Gastrocnemius medialis (tissue), 4 donors: ENCODE data around the gene BORCS8. TPM values are rescaled to one million over a fixed set of nuclear protein-coding genes. Genes with fewer than 3 reads are reported as not detected.

Experiments
- ATAC-seq, 2 donors: fragments of 150-250 bp; one replicate each; pipeline ENCODE4 v1.9.1; 2016
- DNase-seq, 2 donors: peaks; one replicate each; pipeline ENCODE4 v3.0.0-alpha.2; 2019
- H3K27ac ChIP-seq, 4 donors: fragments of 200-600 bp; sonication (generic); 1 replicate in 1 of 4; 2 replicates in 3 of 4; pipeline ENCODE4 v1.5.1; 2016 to 2018; ENCODE audit warnings: mild to moderate bottlenecking in 2 of 4, moderate library complexity in 1 of 4
- H3K27me3 ChIP-seq, 3 donors: fragments of 200-600 bp; sonication (generic) in 2 of 3; 1 replicate in 1 of 3; 2 replicates in 2 of 3; pipeline versions ENCODE4 v1.5.1 to v1.6.0; 2016 to 2019; ENCODE audit warnings: mild to moderate bottlenecking in 1 of 3, moderate library complexity in 1 of 3
- H3K36me3 ChIP-seq, 2 donors: fragments of 200-600 bp; sonication (generic) in 1 of 2; one replicate each; pipeline ENCODE4 v1.5.1; 2017 to 2018
- H3K4me1 ChIP-seq, 2 donors: fragments of 200-600 bp; sonication (generic) in 1 of 2; one replicate each; pipeline ENCODE4 v1.5.1; 2016 to 2017; ENCODE audit warnings: mild to moderate bottlenecking in 2 of 2
- H3K4me3 ChIP-seq, 4 donors: fragments of 200-600 bp; sonication (generic) in 3 of 4; 1 replicate in 1 of 4; 2 replicates in 3 of 4; pipeline ENCODE4 v1.5.1; 2016 to 2019; ENCODE audit warnings: mild to moderate bottlenecking in 2 of 4
- H3K9me3 ChIP-seq, 3 donors: fragments of 200-600 bp; sonication (generic) in 2 of 3; 1 replicate in 1 of 3; 2 replicates in 2 of 3; pipeline ENCODE4 v1.5.1; 2016 to 2019
- POLR2A ChIP-seq, 2 donors: fragments of 450-650 bp; IDR thresholded peaks; one replicate each; pipeline ENCODE4 v1.6.1; 2017; ENCODE audit warnings: antibody characterized with exemption in 2 of 2, mild to moderate bottlenecking in 2 of 2, moderate library complexity in 2 of 2
- in situ Hi-C, 4 donors: fragments of 200-750 bp; cut with MboI; loops; one replicate each; pipeline versions ENCODE4 v1.15.0 to v1.8.0; 2017; ENCODE audit warnings: low sequenced_read_pairs in 4 of 4
- intact Hi-C: fragments of 100-400 bp; cut with DNase I; formaldehyde crosslinking; loops from one replicate; pipeline ENCODE4 v1.15.1; 2023; ENCODE audit warnings: low total_unique reads
- total RNA-seq, 4 donors: library from RNA; depleted of rRNA; stranded (reverse); fragments of >200 nt; gene quantifications; one replicate each; pipeline versions ENCODE4 v1.1.0 to v1.2.3, GENCODE V29; 2016
- TF ChIP-seq, protein P1 (sequence below), 5 experiments: fragments of 450-650 bp in 3 of 5; fragments of 200-600 bp in 2 of 5; sonication (generic) in 2 of 5; IDR thresholded peaks in 4 of 5; conservative IDR thresholded peaks in 1 of 5; 1 replicate in 4 of 5; 2 replicates in 1 of 5; pipeline ENCODE4 v1.5.1; 2016 to 2019; ENCODE audit warnings: antibody characterized with exemption in 5 of 5, mild to moderate bottlenecking in 3 of 5, moderate library complexity in 3 of 5

Gene BORCS8
- total RNA-seq, 4 donors from 2014 or later, result 11.2 to 17.2 (median 13.3) TPM

DNA sequence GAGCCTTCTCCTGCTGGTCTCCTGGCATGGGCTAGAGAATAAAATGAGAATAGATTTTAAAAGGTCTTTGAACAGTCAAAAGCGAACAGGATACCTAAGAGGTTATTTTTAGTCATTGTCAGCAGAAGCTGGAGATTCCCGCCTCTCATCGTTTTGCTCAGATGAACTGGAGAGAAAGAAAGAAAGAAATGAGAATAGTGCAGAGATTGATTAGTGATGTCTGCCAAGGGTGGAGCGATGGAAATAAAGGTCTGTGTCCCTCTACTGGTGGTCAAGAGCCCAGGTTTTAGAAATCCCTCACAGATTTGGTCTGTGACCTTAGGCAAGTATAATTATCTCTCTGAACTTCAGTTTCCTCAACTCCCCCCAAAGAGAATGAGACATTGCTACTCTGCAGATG is 25.1 kb upstream of the BORCS8 start:
- intact Hi-C loops (no loop called here), in situ Hi-C loops (no loop called here)
- H3K4me1 ChIP-seq, result no peaks in the 10 kb centered on the region
- H3K4me3 ChIP-seq, result no peak overlapping the region
- ATAC-seq, result no peak
- no peak for DNase-seq
- peaks cover 16 to 42% (median 31%) of the 10 kb centered on the region in 3 donors for H3K27me3 ChIP-seq
- no peaks in the 10 kb centered on the region for H3K9me3 ChIP-seq
- H3K36me3 ChIP-seq, result no peaks in the 10 kb centered on the region
- no peak overlapping the region for H3K27ac ChIP-seq
- TF ChIP-seq, protein P1, sequence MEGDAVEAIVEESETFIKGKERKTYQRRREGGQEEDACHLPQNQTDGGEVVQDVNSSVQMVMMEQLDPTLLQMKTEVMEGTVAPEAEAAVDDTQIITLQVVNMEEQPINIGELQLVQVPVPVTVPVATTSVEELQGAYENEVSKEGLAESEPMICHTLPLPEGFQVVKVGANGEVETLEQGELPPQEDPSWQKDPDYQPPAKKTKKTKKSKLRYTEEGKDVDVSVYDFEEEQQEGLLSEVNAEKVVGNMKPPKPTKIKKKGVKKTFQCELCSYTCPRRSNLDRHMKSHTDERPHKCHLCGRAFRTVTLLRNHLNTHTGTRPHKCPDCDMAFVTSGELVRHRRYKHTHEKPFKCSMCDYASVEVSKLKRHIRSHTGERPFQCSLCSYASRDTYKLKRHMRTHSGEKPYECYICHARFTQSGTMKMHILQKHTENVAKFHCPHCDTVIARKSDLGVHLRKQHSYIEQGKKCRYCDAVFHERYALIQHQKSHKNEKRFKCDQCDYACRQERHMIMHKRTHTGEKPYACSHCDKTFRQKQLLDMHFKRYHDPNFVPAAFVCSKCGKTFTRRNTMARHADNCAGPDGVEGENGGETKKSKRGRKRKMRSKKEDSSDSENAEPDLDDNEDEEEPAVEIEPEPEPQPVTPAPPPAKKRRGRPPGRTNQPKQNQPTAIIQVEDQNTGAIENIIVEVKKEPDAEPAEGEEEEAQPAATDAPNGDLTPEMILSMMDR (IDR thresholded peaks at IDR 0.05 in 4 of 5, conservative IDR thresholded peaks at IDR 0.05 in 1 of 5), result no peak
- no peak for TF ChIP-seq POLR2A (IDR thresholded peaks at IDR 0.05)

- in situ Hi-C loops, result no loop called here
- Histone ChIP-seq H3K27me3 (peaks cover 29 to 51% (median 42%) of the 10 kb centered on the region in 3 donors), H3K4me1 (no peaks in the 10 kb centered on the region), H3K9me3 (no peaks in the 10 kb centered on the region), H3K27ac (no peak overlapping the region), H3K36me3 (no peaks in the 10 kb centered on the region), H3K4me3 (no peak overlapping the region)
- intact Hi-C loops, result no loop called here
- no peak for DNase-seq
- ATAC-seq, result no peak
- TF ChIP-seq, protein P1 (IDR thresholded peaks at IDR 0.05 in 4 of 5, conservative IDR thresholded peaks at IDR 0.05 in 1 of 5), result no peak
- no peak for TF ChIP-seq POLR2A (IDR thresholded peaks at IDR 0.05)
Measured at GRCh38 chr19:19215792-19216191, 23.8 kb upstream of the BORCS8 start.

DNA sequence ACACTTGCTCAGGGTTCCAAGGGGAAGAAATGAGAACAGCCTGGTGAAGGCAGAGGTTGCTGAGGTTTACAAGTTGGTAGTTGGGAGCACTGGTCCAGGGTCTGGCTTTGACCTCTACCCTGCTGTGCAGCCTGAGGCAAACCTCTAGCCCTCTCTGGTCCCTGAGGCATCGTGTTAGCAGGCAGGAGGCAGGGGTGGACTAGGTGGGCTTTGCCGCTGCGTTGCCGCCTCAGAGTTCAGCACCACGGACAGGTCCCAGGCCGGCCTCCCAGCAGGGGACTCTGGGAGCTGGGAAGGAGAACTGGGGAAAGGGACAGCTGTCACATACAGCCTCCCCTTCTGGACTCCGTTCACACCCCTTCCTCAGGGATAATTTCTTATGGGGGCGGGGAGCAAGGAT is 22.9 kb upstream of the BORCS8 start:
- no peaks in the 10 kb centered on the region for H3K9me3 ChIP-seq
- ATAC-seq, result no peak
- no peak for DNase-seq
- in situ Hi-C loops, result no loop called here
- no peaks in the 10 kb centered on the region for H3K4me1 ChIP-seq
- intact Hi-C loops, result no loop called here
- TF ChIP-seq POLR2A (IDR thresholded peaks at IDR 0.05), result no peak
- TF ChIP-seq, protein P1 (IDR thresholded peaks at IDR 0.05 in 4 of 5, conservative IDR thresholded peaks at IDR 0.05 in 1 of 5), result no peak
- peaks cover 30 to 59% (median 42%) of the 10 kb centered on the region in 3 donors for H3K27me3 ChIP-seq
- no peaks in the 10 kb centered on the region for H3K36me3 ChIP-seq
- no peak overlapping the region for H3K4me3 ChIP-seq
- H3K27ac ChIP-seq, result no peak overlapping the region

DNA sequence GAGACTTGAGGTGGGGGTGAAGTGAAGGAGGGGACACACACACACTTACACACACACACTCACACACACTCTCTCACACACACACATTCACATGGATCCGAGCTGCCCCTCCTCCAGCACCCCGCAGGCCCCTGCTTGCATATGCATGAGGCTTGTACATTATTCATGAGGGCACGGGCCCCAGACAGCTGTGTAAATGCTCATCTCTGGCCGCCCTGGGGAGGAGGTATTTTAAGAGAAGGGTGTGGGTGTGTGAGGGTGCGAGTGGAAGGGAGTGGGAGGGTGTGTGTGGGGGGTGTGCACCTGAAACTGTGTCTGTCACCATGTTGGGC is 22.2 kb upstream of the BORCS8 start:
- Histone ChIP-seq H3K27ac (no peak overlapping the region), H3K4me1 (no peaks in the 10 kb centered on the region), H3K27me3 (peaks cover 30 to 60% (median 43%) of the 10 kb centered on the region in 3 donors), H3K4me3 (no peak overlapping the region), H3K36me3 (no peaks in the 10 kb centered on the region), H3K9me3 (no peaks in the 10 kb centered on the region)
- ATAC-seq, result no peak
- in situ Hi-C loops (no loop called here), intact Hi-C loops (no loop called here)
- TF ChIP-seq POLR2A (IDR thresholded peaks at IDR 0.05), result no peak
- TF ChIP-seq, protein P1 (IDR thresholded peaks at IDR 0.05 in 4 of 5, conservative IDR thresholded peaks at IDR 0.05 in 1 of 5), result no peak
- no peak for DNase-seq

DNA sequence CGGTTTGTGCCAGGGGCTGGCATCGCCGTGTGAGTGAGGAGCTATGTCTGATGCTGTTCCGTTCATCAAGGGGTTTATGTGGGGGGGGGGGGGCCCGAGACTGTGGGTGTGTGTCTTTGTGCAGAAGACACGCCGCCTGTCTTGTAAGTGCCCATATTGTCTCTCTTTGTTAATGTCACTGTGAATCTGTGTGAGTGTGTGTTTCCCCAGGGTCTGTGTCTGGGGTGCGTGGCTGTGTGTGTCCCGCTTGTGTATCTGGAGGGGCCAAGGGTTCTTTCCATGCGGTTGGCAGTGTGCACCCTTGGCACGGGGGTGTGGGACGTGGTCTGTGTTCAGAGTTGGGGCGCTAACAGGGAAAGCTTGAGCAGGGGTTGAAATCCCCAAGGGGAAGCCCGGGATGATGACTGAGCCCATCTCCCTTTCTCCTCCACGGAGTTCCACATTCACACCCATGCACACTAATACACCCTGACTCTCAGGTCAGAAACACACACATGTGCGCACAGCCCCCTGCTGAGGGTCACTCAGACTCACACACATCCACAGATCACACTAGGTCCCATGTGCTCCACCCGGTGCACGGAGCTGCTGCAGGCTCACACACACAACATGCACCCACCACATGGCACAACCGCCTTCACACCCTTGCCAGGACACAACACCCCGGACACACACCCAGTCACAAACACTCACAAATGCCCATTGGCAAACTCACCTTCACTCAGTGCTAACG is 21.6 kb upstream of the BORCS8 start:
- no peak for DNase-seq
- Histone ChIP-seq H3K4me3 (no peak overlapping the region), H3K27ac (no peak overlapping the region), H3K36me3 (no peaks in the 10 kb centered on the region), H3K4me1 (no peaks in the 10 kb centered on the region), H3K9me3 (no peaks in the 10 kb centered on the region), H3K27me3 (peaks cover 30 to 63% (median 45%) of the 10 kb centered on the region in 3 donors)
- in situ Hi-C loops (no loop called here), intact Hi-C loops (no loop called here)
- TF ChIP-seq, protein P1 (IDR thresholded peaks at IDR 0.05 in 4 of 5, conservative IDR thresholded peaks at IDR 0.05 in 1 of 5), result no peak
- no peak for TF ChIP-seq POLR2A (IDR thresholded peaks at IDR 0.05)
- ATAC-seq, result no peak
